Endothelial cell of umbilical vein (primary cell): ENCODE results near the gene PHC3. TPM values are rescaled to one million over a fixed set of nuclear protein-coding genes. Genes with fewer than 3 reads are reported as not detected.

Experiments
- BruUV-seq: library from RNA; stranded (reverse); fragments of 400-500 nt; replicated peaks from 2 replicates; lab custom pipeline; 2021; lab: Mats Ljungman, UMichigan
- CTCF ChIA-PET: fragments of 300-600, 350-600 bp; sonication (Branson Sonifier 250); formaldehyde crosslinking; loops from one replicate; lab custom pipeline; 2021; ENCODE audit warnings: antibody characterized with exemption, inconsistent platforms; lab: Charles Lee
- POLR2A ChIA-PET: fragments of 300-600, 350-600 bp; sonication (Branson Sonifier 250); formaldehyde crosslinking; loops from one replicate; lab custom pipeline; 2021; ENCODE audit warnings: antibody characterized with exemption, inconsistent platforms; lab: Charles Lee
- DNase-seq: peaks from one replicate; pipeline ENCODE4 v3.0.0-alpha.2; 2011; ENCODE audit warnings: low read depth, low spot score
- FAIRE-seq: peaks from 2 replicates; lab custom pipeline; 2011; peaks lifted over from hg19 to GRCh38; lab: Jason Lieb, UNC
- H2AFZ ChIP-seq: 2 replicates; pipeline ENCODE4 v1.6.0; 2012; ENCODE audit warnings: low read depth, low read length, control low read depth, inconsistent platforms
- H3K27ac ChIP-seq: 2 replicates; pipeline ENCODE4 v1.5.1; 2011; ENCODE audit warnings: low read depth, mild to moderate bottlenecking, control low read depth, low read length, moderate library complexity; ENCODE audit not compliant: insufficient read depth
- H3K27me3 ChIP-seq, 2 experiments: 2 replicates each; pipeline versions ENCODE4 v1.6.0 to v1.6.1; 2011; ENCODE audit warnings: low read length in 2 of 2, mixed read lengths in 1 of 2; ENCODE audit not compliant: control insufficient read depth in 2 of 2, insufficient read depth in 2 of 2
- H3K36me3 ChIP-seq, 2 experiments: 2 replicates in 1 of 2; 3 replicates in 1 of 2; pipeline ENCODE4 v1.5.1; 2011; ENCODE audit warnings: low read length in 2 of 2, mild to moderate bottlenecking in 1 of 2, moderate library complexity in 1 of 2; ENCODE audit not compliant: control insufficient read depth in 2 of 2, insufficient read depth in 2 of 2; ENCODE audit errors: extremely low read depth in 1 of 2
- H3K4me1 ChIP-seq: 3 replicates; pipeline ENCODE4 v1.5.1; 2011; ENCODE audit warnings: mild to moderate bottlenecking, low read length; ENCODE audit not compliant: control insufficient read depth, insufficient read depth; ENCODE audit errors: extremely low read depth
- H3K4me2 ChIP-seq: 2 replicates; pipeline ENCODE4 v1.6.1; 2011; ENCODE audit warnings: low read length, control low read depth, mixed read lengths; ENCODE audit not compliant: insufficient read depth
- H3K4me3 ChIP-seq, 3 experiments: fragments of 200-600 bp in 1 of 3; sonication (generic), shearing (Covaris generic) in 1 of 3; replicated peaks in 1 of 3; 2 replicates each; pipeline ENCODE4 v1.5.1; 2011 to 2016; ENCODE audit warnings: control low read depth in 3 of 3, low read length in 3 of 3, mild to moderate bottlenecking in 2 of 3, inconsistent platforms in 1 of 3, low read depth in 1 of 3, moderate library complexity in 1 of 3; ENCODE audit not compliant: insufficient read depth in 1 of 3
- H3K79me2 ChIP-seq: 2 replicates; pipeline ENCODE4 v1.6.0; 2012; ENCODE audit warnings: low read length, inconsistent platforms; ENCODE audit not compliant: control insufficient read depth, insufficient read depth
- H3K9ac ChIP-seq: replicated peaks from 2 replicates; pipeline ENCODE3; 2011; ENCODE audit warnings: low read length, control low read depth; ENCODE audit not compliant: insufficient read depth; ENCODE audit errors: extremely low read depth
- H3K9me1 ChIP-seq: replicated peaks from 3 replicates; pipeline ENCODE4 v1.6.0; 2011; ENCODE audit warnings: mild to moderate bottlenecking, low read length; ENCODE audit not compliant: control insufficient read depth, insufficient read depth; ENCODE audit errors: extremely low read depth
- H3K9me3 ChIP-seq: replicated peaks from 2 replicates; pipeline ENCODE4 v1.5.1; 2012; ENCODE audit warnings: low read length, inconsistent platforms; ENCODE audit not compliant: control insufficient read depth, insufficient read depth
- H4K20me1 ChIP-seq: replicated peaks from 2 replicates; pipeline ENCODE3; 2011; ENCODE audit warnings: mild to moderate bottlenecking, low read length; ENCODE audit not compliant: control insufficient read depth, insufficient read depth; ENCODE audit errors: extremely low read depth
- CTCF ChIP-seq, 2 donors: IDR thresholded peaks; 1 replicate in 1 of 2; 2 replicates in 1 of 2; pipeline ENCODE4 v1.5.1; 2011; ENCODE audit warnings: low read length in 2 of 2, mild to moderate bottlenecking in 2 of 2, moderate library complexity in 2 of 2, control low read depth in 1 of 2, inconsistent platforms in 1 of 2, low read depth in 1 of 2; ENCODE audit not compliant: insufficient read depth in 1 of 2; ENCODE audit errors: extremely low read depth in 1 of 2
- EZH2 ChIP-seq: IDR thresholded peaks from 2 replicates; pipeline ENCODE4 v1.6.1; 2012; ENCODE audit warnings: borderline replicate concordance, low read depth, mild to moderate bottlenecking, moderate library complexity, low read length, inconsistent platforms; ENCODE audit not compliant: severe bottlenecking
- FOS ChIP-seq: IDR thresholded peaks from 2 replicates; pipeline ENCODE4 v1.6.1; 2011; ENCODE audit warnings: mild to moderate bottlenecking, low read length, moderate library complexity, borderline replicate concordance; ENCODE audit not compliant: insufficient read depth
- GATA2 ChIP-seq: IDR thresholded peaks from 2 replicates; pipeline ENCODE4 v1.7.0; 2011; ENCODE audit warnings: low read depth, mild to moderate bottlenecking, moderate library complexity, mixed read lengths, low read length; ENCODE audit not compliant: insufficient read length, insufficient read depth
- JUN ChIP-seq: IDR thresholded peaks from 2 replicates; pipeline ENCODE4 v1.6.1; 2011; ENCODE audit warnings: borderline replicate concordance, low read depth; ENCODE audit not compliant: insufficient read length, insufficient read depth
- MAX ChIP-seq: IDR thresholded peaks from 2 replicates; pipeline ENCODE4 v1.6.1; 2011; ENCODE audit not compliant: insufficient read depth, insufficient read length
- MYC ChIP-seq: IDR thresholded peaks from one replicate; pipeline ENCODE4 v1.6.1; 2011; ENCODE audit warnings: mild to moderate bottlenecking, low read depth, low read length
- POLR2A ChIP-seq: IDR thresholded peaks from 2 replicates; pipeline ENCODE4 v1.6.1; 2012; ENCODE audit warnings: low read depth, mild to moderate bottlenecking, control low read depth, low read length
- POLR2AphosphoS5 ChIP-seq: IDR thresholded peaks from 2 replicates; pipeline ENCODE4 v1.6.1; 2012; ENCODE audit warnings: low read depth, mild to moderate bottlenecking, control low read depth, low read length, moderate library complexity; ENCODE audit not compliant: insufficient read depth
- dilution Hi-C: fragments of 300-500 bp; cut with MboI; formaldehyde crosslinking; loops from one replicate; pipeline ENCODE4 v1.15.0; 2019; ENCODE audit warnings: low sequenced_read_pairs; ENCODE audit not compliant: extremely low pct_ligation_motif_present
- intact Hi-C: fragments of 100-400 bp; cut with micrococcal nuclease; formaldehyde crosslinking; loops from one replicate; pipeline ENCODE4 v1.10.0; 2022
- polyA plus RNA-seq, 4 experiments: library from polyadenylated mRNA; depleted of rRNA in 3 of 4; stranded (reverse) in 3 of 4; unstranded in 1 of 4; fragments of >200 nt; gene quantifications; 2 replicates each; pipeline versions ENCODE4 v1.2.1 to v1.2.3, GENCODE V29; 2011 to 2012; ENCODE audit warnings: missing spikeins in 1 of 4
- total RNA-seq: library from RNA; stranded (reverse); gene quantifications from 2 replicates; pipeline ENCODE4 v1.2.3, GENCODE V29; 2021

The PHC3 gene
- total and polyA plus RNA-seq, 2 donors (not counting 3 experiments of a cell fraction or from before 2014, with no cell fraction given), result 35.7 to 45.8 TPM

DNA sequence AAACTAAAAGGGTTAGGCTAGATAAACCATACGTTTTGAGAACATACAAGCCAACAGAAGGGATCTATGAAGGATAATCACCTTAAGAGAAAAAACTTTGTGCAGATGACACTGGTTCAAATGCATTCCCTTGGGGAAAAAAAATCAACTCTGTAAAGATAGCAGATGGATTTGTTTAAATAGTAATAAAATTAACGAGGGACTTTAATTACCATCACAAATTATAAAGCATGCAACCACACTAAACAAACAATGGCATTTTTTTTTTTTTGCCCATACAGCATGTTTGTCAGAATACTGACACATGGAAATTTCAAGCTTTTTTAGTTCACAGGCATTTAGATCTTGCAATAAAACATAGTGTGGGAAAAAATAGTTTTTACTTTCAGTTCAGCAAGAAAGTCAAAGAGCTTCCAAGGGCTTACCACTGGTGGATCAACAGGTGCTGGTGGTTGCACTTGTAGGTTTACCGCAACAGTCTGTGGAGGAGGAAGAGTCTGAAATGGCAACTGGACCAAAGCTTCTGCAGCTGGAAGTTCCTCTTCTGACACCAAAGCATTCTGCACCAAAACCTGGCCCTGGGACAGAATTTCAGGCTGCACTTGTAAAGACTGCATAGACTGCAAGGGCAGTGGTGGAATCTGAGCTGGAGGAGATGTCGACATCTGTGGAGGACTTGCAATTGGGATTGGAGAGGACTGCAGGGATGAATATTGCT, 53.1 kb downstream of the PHC3 start:
- no peak overlapping the region for H3K27ac ChIP-seq

More for the DNA sequence above, 53.1 kb downstream of the PHC3 start:
- no peak for FAIRE-seq
- no peak for DNase-seq
- no peaks in the 10 kb centered on the region for H3K9me1 ChIP-seq
- no peaks in the 10 kb centered on the region for H3K4me1 ChIP-seq
- no peak overlapping the region for H3K4me2 ChIP-seq
- intact Hi-C loops, result no loop called here
- BruUV-seq, result no TSS peak
- H3K9ac ChIP-seq, result no peak overlapping the region
- TF ChIP-seq CTCF (IDR thresholded peaks at IDR 0.05; ENCODE audit: extremely low read depth in 1 of 2, insufficient read depth in 1 of 2, low read depth in 1 of 2, low read length in 2 of 2) (no peak), JUN (no peak), MYC (no peak), GATA2 (no peak), FOS (no peak), EZH2 (no peak), MAX (no peak), POLR2AphosphoS5 (no peak), POLR2A (no peak)
- no peaks in the 10 kb centered on the region for H4K20me1 ChIP-seq
- H3K4me3 ChIP-seq, result no peak overlapping the region
- dilution Hi-C loops, result no loop called here
- POLR2A ChIA-PET, result interaction anchor here (0.8 kb wide), 1 partner anchor 20 kb away, joined by 3 read pairs; no protein-coding TSS in a partner anchor
- H3K79me2 ChIP-seq, result no peaks in the 10 kb centered on the region
- no peaks in the 10 kb centered on the region for H3K9me3 ChIP-seq
- H3K36me3 ChIP-seq, result peaks cover 7 to 9% of the 10 kb centered on the region in 2 experiments
- H3K27me3 ChIP-seq, result no peaks in the 10 kb centered on the region
- CTCF ChIA-PET, result interaction anchor here (1.7 kb wide), 1 partner anchor 11 kb away, joined by 9 read pairs; no protein-coding TSS in a partner anchor
- no peak overlapping the region for H2AFZ ChIP-seq
